HG03354 (cell line): ENCODE data around the gene SDSL.

ENCODE experiments used
- ATAC-seq: cut with Tn5 transposase; IDR thresholded peaks from one replicate; pipeline ENCODE4 v1.9.1; 2021; ENCODE audit warnings: mild to moderate bottlenecking; ENCODE audit not compliant: unreplicated experiment, poor library complexity, severe bottlenecking

The SDSL gene

GRCh38 chr12:113416091-113416754, 6.0 kb upstream of the SDSL start:
- no peak for ATAC-seq

- ATAC-seq: no peak
Observed at GRCh38 chr12:113418213-113418879, 3.8 kb upstream of the SDSL start.

- no peak for ATAC-seq
Observed at GRCh38 chr12:113420996-113421595, 1.1 kb upstream of the SDSL start.

- no peak for ATAC-seq
Observed at GRCh38 chr12:113422886-113423669, 898 bp downstream of the SDSL start.

GRCh38 chr12:113424456-113424855, 2.3 kb downstream of the SDSL start:
- ATAC-seq: no peak

GRCh38 chr12:113424915-113425823, 3.0 kb downstream of the SDSL start:
- ATAC-seq: no peak

GRCh38 chr12:113425960-113426453, 3.8 kb downstream of the SDSL start:
- no peak for ATAC-seq

GRCh38 chr12:113427882-113428281, 5.7 kb downstream of the SDSL start:
- no peak for ATAC-seq

- ATAC-seq: no peak
Observed at GRCh38 chr12:113428482-113428881, 6.3 kb downstream of the SDSL start.

GRCh38 chr12:113432986-113433385, 10.8 kb downstream of the SDSL start:
- ATAC-seq: no peak

GRCh38 chr12:113435367-113435766, 13.2 kb downstream of the SDSL start:
- no peak for ATAC-seq

- no peak for ATAC-seq
Observed at GRCh38 chr12:113436586-113436985, 14.4 kb downstream of the SDSL start.

- ATAC-seq: no peak
Observed at GRCh38 chr12:113436993-113437728, 15.0 kb downstream of the SDSL start.

- no peak for ATAC-seq
Observed at GRCh38 chr12:113437729-113438100, 15.5 kb downstream of the SDSL start.

GRCh38 chr12:113438523-113439300, 16.5 kb downstream of the SDSL start:
- ATAC-seq: no peak

GRCh38 chr12:113439301-113439597, 17.1 kb downstream of the SDSL start:
- no peak for ATAC-seq

GRCh38 chr12:113439606-113440030, 17.4 kb downstream of the SDSL start:
- ATAC-seq: no peak

GRCh38 chr12:113440336-113440735, 18.2 kb downstream of the SDSL start:
- no peak for ATAC-seq
